Ishikawa (cell line): ENCODE data around the gene MRPL34.

ENCODE experiments used
- CEBPB ChIP-seq: IDR thresholded peaks from 2 replicates; pipeline ENCODE4 v1.6.1; 2012
- CREB1 ChIP-seq: IDR thresholded peaks from 2 replicates; pipeline ENCODE4 v1.6.1; 2012; ENCODE audit warnings: low read depth
- EGR1 ChIP-seq: IDR thresholded peaks from 2 replicates; pipeline ENCODE4 v1.6.1; 2012
- EP300 ChIP-seq: IDR thresholded peaks from 2 replicates; pipeline ENCODE4 v1.6.1; 2012; ENCODE audit warnings: borderline replicate concordance
- FOXM1 ChIP-seq: IDR thresholded peaks from 2 replicates; pipeline ENCODE4 v1.6.1; 2012; ENCODE audit warnings: low read depth, borderline replicate concordance
- MAX ChIP-seq: IDR thresholded peaks from 2 replicates; pipeline ENCODE4 v1.6.1; 2012
- NFIC ChIP-seq: IDR thresholded peaks from 2 replicates; pipeline ENCODE4 v1.6.1; 2012
- RAD21 ChIP-seq: IDR thresholded peaks from 2 replicates; pipeline ENCODE4 v1.6.1; 2012; ENCODE audit warnings: low read depth
- REST ChIP-seq: IDR thresholded peaks from 2 replicates; pipeline ENCODE4 v1.6.1; 2012; ENCODE audit warnings: low read depth, mild to moderate bottlenecking
- TAF1 ChIP-seq: IDR thresholded peaks from 2 replicates; pipeline ENCODE4 v1.6.1; 2012; ENCODE audit warnings: low read depth, mild to moderate bottlenecking
- TCF12 ChIP-seq: IDR thresholded peaks from 2 replicates; pipeline ENCODE4 v1.6.1; 2012; ENCODE audit warnings: low read depth
- TEAD4 ChIP-seq: IDR thresholded peaks from 2 replicates; pipeline ENCODE4 v1.6.1; 2012
- USF1 ChIP-seq: IDR thresholded peaks from 2 replicates; pipeline ENCODE4 v1.6.1; 2012
- YY1 ChIP-seq: IDR thresholded peaks from 2 replicates; pipeline ENCODE4 v1.6.1; 2012; ENCODE audit warnings: low read depth
- ZBTB7A ChIP-seq: IDR thresholded peaks from 2 replicates; pipeline ENCODE4 v1.6.1; 2012; ENCODE audit warnings: low read depth

MRPL34 gene

GRCh38 chr19:17303940-17304267 is 1.8 kb upstream of the MRPL34 start:
- no peak for TF ChIP-seq NFIC
- no peak for TF ChIP-seq USF1
- no peak for TF ChIP-seq REST
- TF ChIP-seq MAX: no peak
- TF ChIP-seq ZBTB7A: no peak
- no peak for TF ChIP-seq RAD21
- no peak for TF ChIP-seq TCF12
- no peak for TF ChIP-seq EP300
- no peak for TF ChIP-seq TEAD4
- TF ChIP-seq EGR1: no peak
- TF ChIP-seq FOXM1: no peak
- TF ChIP-seq YY1: no peak
- no peak for TF ChIP-seq CEBPB
- TF ChIP-seq TAF1: no peak
- TF ChIP-seq CREB1: no peak

GRCh38 chr19:17304386-17305215 is 1.1 kb upstream of the MRPL34 start:
- TF ChIP-seq CEBPB (no peak), FOXM1 (no peak), RAD21 (no peak), TAF1 (no peak), USF1 (no peak), TEAD4 (0 out of 2 replicates have a peak, but pooled peaks have one; percentile 15), TCF12 (no peak), NFIC (no peak)

- TF ChIP-seq REST (no peak), USF1 (0 out of 2 replicates have a peak, but pooled peaks have one; percentile 46), TAF1 (no peak), ZBTB7A (no peak; the same call in 1 of the 2 replicates), TCF12 (peak; percentile 95), NFIC (peak; percentile 98), MAX (no peak), FOXM1 (no peak), EGR1 (no peak), CREB1 (no peak), YY1 (0 out of 2 replicates have a peak, but pooled peaks have one; percentile 45), RAD21 (no peak), EP300 (no peak), TEAD4 (no peak; the same call in 1 of the 2 replicates), CEBPB (no peak)
Observed at GRCh38 chr19:17305216-17305516, 506 bp upstream of the MRPL34 start.

GRCh38 chr19:17306285-17306714 is 628 bp downstream of the MRPL34 start:
- TF ChIP-seq NFIC (no peak), MAX (peak; percentile 23; the same call in 1 of the 2 replicates)

GRCh38 chr19:17307876-17308377 is 2.3 kb downstream of the MRPL34 start:
- no peak for TF ChIP-seq TAF1
- TF ChIP-seq NFIC: no peak
- no peak for TF ChIP-seq FOXM1
- TF ChIP-seq USF1: no peak
- TF ChIP-seq EGR1: no peak
- TF ChIP-seq ZBTB7A: no peak
- TF ChIP-seq CEBPB: no peak
